ENCODE results near the gene DMRT1.
A peak's percentile ranks its signal among the peaks of the same experiment; 100 is the strongest.

The DMRT1 gene

DNA sequence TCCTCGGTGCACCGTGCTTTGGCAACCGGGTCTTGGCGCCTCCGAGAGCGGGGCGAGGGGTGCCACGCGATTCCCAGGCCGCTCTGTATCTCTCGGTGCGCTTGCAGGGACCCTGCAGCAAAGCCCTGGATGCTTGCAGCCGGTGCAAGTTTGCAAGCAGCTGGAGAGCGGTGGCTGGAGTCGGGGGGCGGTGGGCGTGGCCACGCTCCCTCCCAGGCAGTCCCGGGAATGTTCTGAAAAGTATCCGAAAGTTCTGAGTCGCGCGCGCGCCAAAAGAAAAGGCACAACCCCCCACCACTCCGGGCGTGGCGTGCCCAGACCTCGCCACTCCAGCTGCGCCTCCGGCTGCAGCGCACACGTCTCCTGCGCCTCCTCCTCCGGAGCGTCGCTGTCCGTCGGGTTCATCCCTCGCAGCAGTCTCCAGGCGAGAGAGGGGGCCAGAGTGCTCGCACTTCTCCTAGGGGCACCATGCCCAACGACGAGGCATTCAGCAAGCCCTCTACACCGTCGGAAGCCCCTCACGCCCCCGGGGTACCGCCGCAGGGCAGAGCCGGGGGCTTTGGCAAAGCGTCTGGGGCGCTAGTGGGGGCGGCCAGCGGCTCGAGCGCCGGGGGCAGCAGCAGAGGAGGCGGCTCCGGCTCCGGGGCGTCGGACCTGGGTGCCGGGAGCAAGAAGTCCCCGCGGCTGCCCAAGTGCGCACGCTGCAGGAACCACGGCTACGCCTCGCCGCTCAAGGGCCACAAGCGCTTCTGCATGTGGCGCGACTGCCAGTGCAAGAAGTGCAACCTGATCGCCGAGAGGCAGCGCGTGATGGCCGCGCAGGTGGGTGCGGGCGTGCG, at the start of gene DMRT1:
DMRT1 (plus strand) TSS at position 327 of the 839 bp plus-strand sequence; CDS start at position 469, 142 bp downstream.
- no peak for DNase-seq

DNA sequence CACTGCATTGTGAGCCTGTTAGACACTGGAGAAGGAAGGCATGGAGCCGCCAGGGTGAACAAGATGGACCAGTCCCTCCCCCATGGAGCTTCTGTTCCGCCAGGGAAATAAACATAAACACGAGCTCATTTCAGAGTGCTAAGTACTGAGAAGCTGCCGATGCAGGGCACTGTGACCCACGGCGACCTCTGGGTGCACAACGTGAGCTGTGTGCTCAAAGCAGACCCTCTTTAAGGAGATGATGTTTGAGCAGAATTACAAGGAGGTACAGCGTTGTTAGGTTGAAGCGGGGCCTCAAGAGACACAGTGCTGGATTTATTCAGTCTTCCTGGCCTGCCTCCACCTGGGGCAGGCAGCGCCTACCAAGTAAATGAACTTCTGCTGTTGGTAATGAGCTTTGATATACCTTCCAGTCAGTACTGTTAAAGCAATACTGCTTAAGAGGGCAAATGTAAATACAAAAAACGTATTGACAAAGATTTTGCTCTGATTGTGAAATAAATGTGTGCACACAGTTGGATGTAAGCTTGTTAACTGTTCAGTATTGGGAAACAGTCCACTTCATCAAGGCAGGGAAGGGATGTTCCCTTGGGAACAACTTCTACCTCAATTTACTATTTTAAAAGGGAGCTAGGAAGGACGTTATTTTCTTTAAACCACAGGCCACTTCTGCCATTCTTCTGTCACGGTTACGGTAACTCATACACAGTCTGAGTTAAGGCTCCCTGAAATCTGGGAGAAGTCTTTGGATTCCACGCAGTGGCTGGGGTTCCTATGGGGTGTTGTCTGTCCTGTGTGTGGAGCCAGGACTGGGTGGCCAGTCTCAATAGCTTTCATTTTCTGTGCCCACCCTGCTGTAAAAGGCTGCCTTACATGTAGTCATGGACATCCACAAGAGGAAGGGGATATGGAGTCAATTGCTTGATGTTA, 48.9 kb upstream of the DMRT1 start:
- no peak for DNase-seq

DNA sequence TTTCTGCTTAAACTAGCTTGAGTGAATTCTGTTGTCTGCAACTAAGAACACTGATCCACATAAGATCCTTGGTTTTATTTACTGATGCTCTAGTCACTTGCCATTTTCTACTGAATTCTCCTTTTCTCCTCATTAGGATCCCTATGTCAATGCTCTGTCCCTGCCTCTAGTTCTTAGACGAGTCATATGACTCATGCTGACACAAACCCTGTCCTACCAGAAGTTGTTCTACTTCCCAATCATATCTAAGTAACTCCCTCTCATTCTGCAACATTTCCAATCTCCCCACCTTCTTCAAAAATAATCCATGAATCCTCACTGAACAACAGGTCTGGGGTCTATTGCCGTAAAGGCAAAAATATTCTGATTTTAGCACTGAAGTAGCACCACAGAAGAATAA, 47.1 kb upstream of the DMRT1 start:
- DNase-seq = no peak

- no peak for DNase-seq
Measured at GRCh38 chr9:795869-796268, 45.6 kb upstream of the DMRT1 start.

DNA sequence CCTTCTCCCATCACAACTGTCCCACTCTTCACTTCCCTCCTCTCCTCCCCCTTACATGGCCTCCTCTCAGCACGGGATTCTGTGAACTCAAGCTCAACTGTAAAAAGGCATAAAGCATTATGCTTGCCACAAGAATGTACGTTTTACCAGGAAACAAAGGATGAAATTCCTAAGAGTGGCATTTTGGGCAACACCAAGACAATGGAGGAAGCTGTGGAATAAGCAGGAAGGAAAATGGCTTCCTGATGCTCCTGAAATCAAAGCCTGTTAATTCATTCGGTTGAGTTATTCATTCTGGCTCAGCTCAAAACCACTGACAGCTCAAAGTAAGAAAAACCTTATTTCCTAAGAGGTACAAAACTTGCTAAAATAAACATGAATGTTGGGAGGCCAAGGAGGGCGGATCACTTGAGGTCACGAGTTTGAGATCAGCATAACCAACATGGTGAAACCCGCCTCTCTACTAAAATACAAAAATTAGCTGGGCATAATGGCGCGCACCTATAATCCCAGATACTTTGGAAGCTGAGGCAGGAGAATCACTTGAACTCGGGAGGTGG, 40.8 kb upstream of the DMRT1 start:
- no peak for DNase-seq

- no peak for DNase-seq
Measured at GRCh38 chr9:801399-802071, 40.0 kb upstream of the DMRT1 start.

GRCh38 chr9:804026-804425, 37.5 kb upstream of the DMRT1 start:
- no peak for DNase-seq

GRCh38 chr9:805151-805550, 36.3 kb upstream of the DMRT1 start:
- DNase-seq = no peak

GRCh38 chr9:806285-807156, 35.0 kb upstream of the DMRT1 start:
- DNase-seq = peak; percentile 5

- DNase-seq = no peak
Measured at GRCh38 chr9:811106-811531, 30.4 kb upstream of the DMRT1 start.

GRCh38 chr9:818958-819357, 22.5 kb upstream of the DMRT1 start:
- no peak for DNase-seq

DNA sequence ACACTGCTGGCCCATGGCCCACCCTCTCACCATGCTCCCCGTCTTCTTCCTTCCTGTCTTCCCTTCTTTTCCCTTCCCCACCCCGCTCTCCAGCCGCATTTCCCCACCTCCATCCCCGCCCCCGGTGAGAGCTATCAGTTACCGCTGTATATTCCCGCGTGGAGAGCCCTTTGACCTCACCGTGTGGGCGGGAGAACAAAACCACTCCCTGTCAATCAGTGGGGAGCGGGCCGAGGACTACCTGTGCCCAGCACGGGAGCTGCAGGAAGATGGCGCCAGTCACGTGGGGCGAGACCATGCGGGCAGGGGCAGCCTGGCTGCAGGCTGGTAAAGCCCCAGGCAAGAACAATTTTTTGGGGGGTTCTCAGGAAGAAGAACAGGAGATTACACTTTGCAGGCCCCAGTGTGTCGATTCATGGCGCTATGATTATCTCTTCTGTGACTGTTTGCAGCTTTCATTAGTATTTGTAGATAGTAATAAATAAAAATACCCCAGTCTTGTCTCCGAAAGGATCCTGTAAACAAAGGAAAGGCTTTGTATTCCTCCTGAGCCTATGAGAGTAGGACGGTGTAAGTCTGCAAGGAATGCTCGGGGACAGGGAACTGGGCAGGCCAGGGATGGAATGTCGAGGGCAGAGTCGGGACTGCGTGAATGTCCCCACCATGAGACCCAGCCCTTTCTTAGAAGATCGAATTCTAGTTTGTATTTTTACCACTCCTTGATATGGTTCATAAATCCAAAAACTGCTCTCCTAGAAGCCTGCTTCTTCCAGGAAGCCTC, 14.8 kb upstream of the DMRT1 start:
- no peak for DNase-seq

DNA sequence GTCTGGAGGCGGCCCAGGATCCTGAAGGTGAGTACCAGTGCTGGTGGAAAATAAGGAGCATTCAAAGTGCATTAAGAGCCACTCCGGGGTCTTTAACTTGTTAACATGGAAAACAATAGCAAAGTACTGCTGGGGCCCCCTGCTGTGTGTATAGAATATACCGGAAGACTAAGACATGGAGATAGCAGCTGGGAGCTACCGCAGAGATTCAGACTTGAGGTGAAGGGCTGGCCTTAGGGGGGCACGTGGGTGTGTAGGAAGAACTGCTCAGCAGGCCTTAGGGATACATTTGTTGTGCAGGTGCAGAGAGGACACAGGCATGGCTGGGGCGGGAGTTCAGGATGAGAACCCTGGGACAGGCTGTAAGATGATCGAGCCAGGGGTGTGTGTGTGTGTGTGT, 1.2 kb upstream of the DMRT1 start:
- no peak for DNase-seq

DNA sequence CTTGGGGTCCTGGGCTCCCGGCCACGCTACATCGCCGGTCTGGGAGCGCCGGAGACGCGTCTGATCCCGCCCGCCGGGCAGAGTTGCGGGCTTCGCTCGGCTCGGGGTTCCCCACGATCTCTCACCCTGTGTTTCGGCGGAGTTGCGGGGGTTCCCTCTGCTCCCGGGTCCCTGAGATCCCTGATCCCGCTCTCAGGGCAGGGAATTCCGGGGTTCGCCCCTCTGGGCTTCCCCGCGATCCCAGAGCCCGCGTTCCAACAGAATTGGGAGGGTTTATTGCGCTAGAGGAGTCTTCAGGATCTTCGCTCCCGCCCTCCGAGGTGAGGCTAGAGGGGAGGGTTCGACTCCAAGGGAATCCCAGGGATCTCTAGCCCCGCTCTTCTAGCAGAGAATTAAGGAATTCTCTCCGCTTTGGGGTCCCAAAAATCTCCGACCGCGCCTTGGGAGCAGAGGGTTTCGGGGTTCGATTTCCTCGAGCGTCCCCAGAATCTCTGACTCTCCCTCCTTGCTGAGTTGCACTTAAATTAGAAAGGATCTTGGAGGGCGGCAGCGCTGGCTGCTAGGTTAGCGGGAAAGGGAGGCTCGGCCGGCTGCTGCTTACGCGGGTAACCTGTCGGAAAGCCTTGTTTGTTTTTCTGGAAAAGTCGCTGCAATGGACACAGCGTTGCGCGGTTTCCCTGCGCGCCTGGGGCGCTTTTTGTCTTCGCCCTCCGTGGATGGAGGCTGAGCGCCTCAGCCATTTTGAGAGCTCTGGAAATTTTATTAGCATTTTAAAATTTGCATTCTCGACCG, 1.3 kb downstream of the DMRT1 start:
- no peak for DNase-seq

GRCh38 chr9:843427-843785, 1.9 kb downstream of the DMRT1 start:
- no peak for DNase-seq

DNA sequence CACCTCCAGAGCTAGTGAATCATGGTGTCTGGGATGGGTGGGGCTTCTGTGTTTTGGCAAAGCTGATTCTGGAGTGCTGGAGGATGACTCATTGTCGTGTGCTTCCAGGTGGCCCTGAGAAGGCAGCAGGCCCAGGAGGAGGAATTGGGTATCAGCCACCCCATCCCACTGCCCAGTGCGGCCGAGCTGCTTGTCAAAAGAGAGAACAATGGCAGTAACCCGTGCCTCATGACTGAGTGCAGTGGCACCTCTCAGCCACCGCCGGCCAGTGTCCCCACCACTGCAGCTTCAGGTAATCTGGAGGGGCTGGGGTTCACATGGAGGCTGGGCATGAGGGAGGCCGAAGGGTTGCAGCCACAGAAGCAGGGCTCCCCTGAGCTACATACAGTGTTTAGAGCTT, 5.4 kb downstream of the DMRT1 start:
- no peak for DNase-seq

- no peak for DNase-seq
Measured at GRCh38 chr9:847505-847904, 6.0 kb downstream of the DMRT1 start.

DNA sequence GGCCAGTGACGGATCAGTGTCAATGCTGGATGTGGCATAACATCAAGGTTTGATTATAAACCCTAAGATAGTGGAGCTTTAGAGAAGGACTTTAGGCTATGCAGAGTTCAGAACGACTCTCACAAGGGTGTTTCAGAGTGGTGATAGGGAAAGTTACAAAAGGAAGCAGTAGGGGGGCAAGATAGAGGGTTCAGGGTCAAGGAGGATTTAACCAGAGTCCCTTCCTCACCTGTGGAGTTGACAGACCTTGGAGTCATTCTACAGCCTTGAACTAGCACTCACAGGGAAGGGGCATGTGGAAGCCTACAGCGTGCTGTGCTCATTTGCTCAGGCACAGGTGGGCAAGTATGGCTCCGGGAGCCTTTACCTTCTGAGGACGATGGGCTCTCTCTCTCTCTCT, 7.9 kb downstream of the DMRT1 start:
- DNase-seq = no peak

- no peak for DNase-seq
Measured at GRCh38 chr9:852539-852938, 11.0 kb downstream of the DMRT1 start.

- no peak for DNase-seq
Measured at GRCh38 chr9:859251-859650, 17.8 kb downstream of the DMRT1 start.

Measured in NCI-H2227 treated with DMSO at 0.1 percent for 48 hours (cell line).